ENCODE measurements around the gene CYP4B1.
"Not testable (repeated sequence)": the region's sequence is repeated elsewhere in the genome, so short reads cannot be mapped to it uniquely, and the experiment has no call there.

The CYP4B1 gene

DNA sequence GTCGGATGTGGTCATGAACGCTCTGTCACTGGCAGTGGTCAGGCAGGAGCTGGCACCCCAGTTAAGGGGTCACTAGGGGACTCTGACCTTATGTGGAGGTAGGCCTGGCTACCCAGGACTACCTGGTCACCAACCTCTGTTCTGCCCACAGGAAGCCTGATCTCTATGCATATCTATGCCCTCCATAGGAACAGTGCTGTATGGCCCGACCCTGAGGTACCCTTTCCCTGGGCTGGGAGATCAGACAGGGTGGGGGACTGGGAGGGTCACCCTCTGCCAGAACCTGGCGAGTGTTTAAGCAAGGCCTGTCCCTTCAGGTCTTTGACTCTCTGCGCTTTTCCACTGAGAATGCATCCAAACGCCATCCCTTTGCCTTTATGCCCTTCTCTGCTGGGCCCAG lies 19.0 kb downstream of the CYP4B1 start:
- DNase-seq, result no peak

DNA sequence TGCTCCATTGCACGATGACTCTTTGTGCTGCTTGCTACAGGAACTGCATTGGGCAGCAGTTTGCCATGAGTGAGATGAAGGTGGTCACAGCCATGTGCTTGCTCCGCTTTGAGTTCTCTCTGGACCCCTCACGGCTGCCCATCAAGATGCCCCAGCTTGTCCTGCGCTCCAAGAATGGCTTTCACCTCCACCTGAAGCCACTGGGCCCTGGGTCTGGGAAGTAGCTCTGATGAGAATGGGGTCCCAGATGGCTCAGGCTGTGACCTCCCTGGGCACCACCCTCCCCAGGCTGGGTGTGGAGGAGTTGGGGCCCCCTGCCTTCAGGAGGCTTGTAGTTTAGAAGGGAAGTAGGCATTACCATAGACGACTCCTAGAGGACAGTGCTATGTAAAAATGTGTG lies 19.7 kb downstream of the CYP4B1 start:
- DNase-seq, result no peak

DNA sequence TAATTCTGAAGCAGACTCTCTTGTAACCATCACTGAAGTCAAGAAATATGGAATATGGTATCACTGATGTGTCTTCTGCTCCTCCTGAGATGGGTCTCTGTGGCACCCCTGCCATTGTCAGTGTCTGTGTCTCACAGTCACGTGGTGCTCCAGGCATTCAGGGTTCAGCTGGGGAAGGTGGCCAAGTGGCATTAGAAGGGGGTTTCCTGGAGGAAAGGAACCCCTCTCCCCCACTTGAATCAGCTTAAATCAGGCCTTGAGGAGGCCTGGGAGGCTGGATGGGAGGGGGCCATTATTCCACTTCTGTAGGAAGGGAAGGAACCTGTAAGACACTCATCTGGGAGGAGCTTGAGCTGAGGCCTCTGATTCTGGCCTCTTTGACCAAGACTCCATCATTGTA lies 20.5 kb downstream of the CYP4B1 start:
- no peak for DNase-seq

DNA sequence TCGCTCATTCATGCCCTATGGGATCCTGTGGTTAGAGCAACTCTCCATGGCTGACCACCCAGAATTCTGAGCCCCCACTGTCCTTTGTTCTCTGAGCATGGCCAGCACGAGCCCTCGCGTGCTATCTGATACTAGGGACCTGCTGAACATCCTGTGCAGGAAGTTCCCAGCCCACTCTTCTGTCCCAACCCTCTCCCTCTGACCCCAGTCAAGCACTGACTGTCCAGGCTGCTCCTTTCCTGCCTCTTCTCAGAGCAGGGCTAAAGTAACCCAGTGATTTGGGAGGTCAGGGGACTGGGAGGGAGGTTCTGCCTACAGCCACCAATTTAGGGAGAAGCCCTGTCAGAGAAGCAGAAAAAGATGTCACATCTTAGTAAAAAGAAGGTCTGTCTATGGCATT lies 21.2 kb downstream of the CYP4B1 start:
- DNase-seq, result no peak

DNA sequence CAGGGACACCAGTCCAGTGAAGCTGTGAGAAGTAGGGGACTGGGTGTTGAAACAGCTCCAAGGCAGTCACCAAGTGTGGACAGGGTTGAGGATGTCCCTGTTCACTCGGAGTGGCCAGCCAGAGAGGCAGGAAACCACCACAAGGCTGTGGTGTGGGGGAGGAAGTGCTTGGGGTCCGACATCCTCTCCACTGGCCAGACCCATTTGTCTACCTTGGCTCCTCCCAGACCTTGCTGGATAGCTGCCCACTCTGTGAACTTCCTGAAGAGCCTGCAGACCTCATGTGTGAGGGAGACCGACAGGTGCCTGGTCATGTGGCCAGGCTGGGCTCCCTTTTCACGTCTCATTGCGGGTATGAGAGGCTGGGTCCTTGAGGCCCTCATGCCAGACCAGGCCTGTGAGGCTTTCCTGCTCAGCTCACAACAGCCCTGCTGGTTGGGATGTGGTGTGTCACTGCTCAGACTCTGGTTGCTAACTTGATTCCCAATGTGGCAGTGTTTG lies 21.8 kb downstream of the CYP4B1 start:
- no peak for DNase-seq

DNA sequence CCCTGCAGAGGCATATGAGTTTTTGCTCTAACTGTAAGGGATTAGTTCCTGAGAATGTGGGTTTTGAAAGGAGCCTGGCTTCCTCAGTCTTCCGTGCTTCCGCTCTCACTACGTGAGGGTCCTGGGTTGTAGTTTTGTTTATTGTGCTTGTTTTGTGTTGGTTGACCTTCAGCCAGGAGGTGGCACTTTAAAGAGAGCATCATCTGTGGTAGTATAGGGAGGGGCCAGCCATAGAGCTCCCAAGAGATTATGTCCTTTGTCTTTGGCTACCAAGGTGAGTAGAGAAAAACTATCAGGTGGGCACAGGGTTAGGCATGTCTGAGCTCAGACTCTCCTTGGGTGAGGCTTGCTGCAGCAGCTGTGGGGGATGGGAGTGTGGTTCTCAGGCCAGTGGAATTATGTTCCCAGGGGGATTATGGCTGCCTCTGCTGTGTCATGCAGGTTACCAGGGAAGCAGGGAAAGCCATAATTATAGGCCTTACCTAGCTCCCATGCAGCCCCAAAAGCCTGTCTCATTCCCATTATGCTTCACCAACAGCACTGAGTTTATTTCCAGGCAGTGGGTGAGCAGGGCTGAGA lies 23.5 kb downstream of the CYP4B1 start:
- DNase-seq, result no peak

DNA sequence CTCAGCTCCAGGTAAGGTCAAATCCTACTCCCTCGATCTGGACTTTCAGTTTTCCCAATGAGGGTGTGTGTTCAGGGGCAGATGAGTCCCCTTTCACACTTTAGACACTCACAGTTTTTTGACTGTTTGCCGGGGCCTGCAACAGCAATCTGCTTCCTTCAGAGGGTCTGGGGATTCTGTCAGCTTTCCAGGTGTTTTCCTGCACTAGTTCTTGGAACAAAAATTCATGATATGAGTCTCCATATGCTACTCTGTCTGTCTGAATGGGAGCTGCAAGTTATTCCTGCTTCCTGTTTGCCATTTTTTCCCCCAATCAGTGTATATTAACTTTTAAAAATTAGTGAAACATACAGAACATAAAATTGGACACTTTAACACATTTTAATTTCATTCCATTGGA lies 24.3 kb downstream of the CYP4B1 start:
- DNase-seq, result no peak

DNA sequence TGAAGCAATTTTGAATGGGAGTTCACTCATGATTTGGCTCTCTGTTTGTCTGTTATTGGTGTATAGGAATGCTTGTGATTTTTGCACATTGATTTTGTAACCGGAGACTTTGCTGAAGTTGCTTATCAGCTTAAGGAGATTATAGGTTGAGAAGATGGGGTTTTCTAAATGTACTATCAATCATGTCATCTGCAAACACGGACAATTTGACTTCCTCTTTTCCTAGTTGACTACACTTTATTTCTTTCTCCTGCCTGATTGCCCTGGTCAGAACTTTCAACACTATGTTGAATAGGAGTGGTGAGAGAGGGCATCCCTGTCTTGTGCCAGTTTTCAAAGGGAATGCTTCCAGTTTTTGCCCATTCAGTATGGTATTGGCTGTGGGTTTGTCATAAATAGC lies 28.0 kb downstream of the CYP4B1 start:
- DNase-seq, result not testable (repeated sequence)

DNA sequence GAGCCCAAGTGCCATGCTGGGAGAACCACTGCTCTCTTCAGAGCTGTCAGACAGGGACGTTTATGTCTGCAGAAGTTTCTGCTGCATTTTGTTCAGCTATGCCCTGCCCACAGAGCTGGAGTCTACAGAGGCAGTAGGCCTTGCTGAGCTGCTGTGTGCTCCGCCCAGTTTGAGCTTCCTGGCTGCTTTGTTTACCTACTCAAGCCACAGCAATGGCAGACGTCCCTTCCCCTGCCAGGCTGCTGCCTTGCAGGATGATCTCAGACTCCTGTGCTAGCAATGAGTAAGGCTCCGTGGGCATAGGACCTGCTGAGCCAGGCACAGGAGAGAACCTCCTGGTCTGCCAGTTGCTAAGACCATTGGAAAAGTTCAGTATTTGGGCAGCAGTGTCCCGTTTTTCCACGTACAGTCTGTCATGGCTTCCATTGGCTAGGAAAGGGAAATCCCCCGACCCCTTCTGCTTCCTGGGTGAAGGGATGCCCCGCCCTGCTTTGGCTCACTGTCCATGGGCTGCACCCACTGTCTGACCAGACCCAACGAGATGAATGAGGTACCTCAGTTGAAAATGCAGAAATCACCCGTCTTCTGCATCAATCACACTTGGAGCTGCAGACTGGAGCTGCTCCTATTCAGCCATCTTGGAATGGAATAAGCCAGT lies 31.9 kb downstream of the CYP4B1 start:
- DNase-seq, result no peak

DNA sequence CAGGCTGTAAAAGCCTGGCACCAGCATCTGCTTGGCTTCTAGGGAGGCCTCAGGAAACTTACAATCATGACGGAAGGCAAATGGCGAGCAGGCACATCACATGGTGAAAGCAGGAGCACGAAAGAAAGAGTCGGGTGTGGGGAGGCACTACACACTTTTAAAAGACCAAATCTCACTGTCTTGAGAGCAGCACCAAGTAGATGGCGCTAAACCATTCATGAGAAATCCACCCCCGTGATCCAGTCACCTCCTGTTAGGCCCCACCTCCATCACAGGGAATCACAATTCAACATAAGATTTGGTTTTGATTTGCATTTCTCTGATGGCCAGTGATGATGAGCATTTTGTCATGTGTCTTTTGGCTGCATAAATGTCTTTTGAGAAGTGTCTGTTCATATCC lies 36.6 kb downstream of the CYP4B1 start:
- DNase-seq, result not testable (repeated sequence)

DNA sequence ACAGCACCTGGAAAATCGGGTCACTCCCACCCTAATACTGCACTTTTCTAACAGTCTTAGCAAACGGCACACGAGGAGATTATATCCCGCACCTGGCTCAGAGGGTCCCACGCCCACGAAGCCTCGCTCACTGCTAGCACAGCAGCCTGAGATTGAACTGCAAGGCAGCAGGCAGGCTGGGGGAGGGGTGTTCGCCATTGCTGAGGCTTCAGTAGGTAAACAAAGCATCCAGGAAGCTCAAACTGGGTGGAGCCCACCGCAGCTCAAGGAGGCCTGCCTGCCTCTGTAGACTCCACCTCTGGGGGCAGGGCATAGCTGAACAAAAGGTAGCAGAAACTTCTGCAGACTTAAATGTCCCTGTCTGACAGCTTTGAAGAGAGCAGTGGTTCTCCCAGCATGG lies 47.5 kb downstream of the CYP4B1 start:
- DNase-seq, result not testable (repeated sequence)

DNA sequence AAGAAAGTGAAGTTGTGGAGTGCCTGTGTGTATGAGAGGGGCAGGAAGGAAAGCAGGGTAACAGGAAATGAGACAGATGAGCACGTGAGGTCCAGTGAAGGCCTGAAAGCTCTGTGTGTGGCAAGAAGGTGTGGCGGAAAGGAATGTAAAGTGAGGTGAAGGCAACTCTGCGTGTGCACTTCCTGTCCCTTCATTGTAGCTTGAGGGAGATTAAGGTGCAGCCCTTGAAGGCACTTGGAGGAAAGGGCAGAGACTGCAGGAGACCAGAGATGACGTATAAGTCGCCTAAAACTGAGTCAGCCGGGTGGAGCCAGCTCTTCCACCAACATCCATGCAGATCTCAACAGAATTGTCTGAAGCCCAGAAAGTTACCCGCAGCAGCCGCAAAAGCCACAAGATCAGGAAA lies 58.8 kb downstream of the CYP4B1 start:
- DNase-seq, result not testable (repeated sequence)

DNA sequence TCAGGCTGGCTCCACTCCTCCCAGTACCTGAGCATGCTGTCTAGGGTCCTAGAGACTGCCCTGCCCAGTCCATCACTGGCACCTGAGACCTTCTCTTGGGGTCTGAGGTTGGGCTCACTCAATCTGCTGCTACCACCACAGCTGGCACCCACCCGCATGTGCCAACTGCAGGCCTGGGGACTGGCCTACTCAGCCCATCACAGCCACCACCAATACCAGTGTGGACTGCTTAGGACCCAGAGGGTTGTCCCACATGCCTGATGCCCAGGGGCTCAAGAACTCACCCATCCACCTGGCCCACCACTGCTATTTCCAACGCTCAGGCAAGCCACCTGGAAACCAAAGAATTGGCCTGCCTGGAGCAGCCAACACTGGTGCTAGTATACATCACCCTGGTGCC lies 63.5 kb downstream of the CYP4B1 start:
- no peak for DNase-seq

Measured in NCI-H1694 treated with DMSO at 0.1 percent for 48 hours (cell line).